ENCODE measurements around the gene NOS2.

Gene NOS2

DNA sequence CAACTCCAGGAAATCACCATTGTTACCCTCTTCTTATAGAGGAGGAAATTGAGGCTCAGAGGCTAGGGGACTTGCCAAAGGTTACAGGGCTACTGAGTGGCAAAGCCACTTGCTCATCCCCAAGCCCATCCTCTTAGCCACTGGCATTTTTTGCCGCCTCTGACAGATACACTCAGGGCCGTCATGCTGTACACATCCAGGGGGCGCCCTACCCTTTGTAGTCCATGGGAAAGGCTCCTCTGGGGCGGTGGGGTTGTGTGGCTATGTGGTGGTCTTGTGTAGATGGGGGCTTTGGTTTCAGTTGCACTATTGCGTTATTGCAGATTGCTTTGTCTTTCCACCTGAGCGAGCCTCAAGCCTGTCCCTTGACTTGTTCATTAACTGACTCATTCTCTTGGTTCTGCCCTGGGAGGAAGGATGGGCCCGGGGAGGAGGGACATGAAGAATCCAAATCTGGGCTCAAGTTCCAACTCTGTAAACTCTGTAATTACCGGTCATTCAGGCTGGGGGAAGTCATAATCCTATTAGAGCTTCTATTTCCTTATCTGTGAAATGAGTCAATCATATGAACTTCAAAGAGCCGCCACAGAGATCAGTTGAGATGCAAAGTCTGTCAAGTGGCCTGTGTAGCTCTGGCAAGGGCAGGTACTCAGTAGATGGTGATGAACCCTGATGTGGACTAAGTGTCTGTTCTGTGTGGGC is 2.8 kb downstream of the NOS2 start:
- no peak overlapping the region for H3K4me3 ChIP-seq (ENCODE audit: control insufficient read depth, low read depth, low read length)
- TF ChIP-seq, protein P1, sequence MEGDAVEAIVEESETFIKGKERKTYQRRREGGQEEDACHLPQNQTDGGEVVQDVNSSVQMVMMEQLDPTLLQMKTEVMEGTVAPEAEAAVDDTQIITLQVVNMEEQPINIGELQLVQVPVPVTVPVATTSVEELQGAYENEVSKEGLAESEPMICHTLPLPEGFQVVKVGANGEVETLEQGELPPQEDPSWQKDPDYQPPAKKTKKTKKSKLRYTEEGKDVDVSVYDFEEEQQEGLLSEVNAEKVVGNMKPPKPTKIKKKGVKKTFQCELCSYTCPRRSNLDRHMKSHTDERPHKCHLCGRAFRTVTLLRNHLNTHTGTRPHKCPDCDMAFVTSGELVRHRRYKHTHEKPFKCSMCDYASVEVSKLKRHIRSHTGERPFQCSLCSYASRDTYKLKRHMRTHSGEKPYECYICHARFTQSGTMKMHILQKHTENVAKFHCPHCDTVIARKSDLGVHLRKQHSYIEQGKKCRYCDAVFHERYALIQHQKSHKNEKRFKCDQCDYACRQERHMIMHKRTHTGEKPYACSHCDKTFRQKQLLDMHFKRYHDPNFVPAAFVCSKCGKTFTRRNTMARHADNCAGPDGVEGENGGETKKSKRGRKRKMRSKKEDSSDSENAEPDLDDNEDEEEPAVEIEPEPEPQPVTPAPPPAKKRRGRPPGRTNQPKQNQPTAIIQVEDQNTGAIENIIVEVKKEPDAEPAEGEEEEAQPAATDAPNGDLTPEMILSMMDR (conservative IDR thresholded peaks at IDR 0.05; ENCODE audit: control insufficient read depth, insufficient read depth, low read depth, low read length), result no peak
- no peak for DNase-seq (ENCODE audit: low read depth)

DNA sequence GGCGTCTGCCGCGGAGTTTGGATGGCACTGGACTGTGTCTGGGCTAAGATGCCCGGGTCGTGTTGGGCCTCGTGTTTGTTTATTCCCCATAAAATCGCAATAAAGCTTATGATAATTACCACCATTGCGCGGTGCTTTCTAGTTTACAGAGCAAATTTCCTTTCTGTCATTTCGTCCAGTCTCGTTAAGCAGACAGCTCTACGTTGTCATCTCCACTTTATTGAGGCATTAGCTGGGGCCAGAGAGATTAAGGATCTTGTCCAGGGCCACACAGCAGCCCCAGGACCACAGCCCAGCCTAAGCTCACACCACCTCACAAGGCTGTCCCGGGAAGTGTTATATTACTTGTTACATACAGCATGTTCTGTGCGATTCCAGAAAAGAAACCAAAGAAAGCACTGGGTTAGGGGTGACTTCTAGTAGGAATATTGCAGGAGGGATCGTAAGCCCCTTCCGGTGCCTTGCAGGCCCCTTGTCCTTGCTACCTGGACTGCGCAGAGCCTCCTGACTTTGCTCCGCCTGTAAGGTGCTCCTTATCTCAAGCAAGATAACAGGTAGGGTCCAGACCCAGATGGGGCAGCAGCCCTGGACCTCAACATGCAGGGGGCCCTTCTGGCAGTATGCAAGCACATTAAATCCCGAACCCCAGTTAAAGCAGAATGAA is 6.3 kb downstream of the NOS2 start:
- TF ChIP-seq, protein P1 (conservative IDR thresholded peaks at IDR 0.05; ENCODE audit: control insufficient read depth, insufficient read depth, low read depth, low read length), result no peak
- no peak overlapping the region for H3K4me3 ChIP-seq (ENCODE audit: control insufficient read depth, low read depth, low read length)
- DNase-seq (ENCODE audit: low read depth), result no peak

DNA sequence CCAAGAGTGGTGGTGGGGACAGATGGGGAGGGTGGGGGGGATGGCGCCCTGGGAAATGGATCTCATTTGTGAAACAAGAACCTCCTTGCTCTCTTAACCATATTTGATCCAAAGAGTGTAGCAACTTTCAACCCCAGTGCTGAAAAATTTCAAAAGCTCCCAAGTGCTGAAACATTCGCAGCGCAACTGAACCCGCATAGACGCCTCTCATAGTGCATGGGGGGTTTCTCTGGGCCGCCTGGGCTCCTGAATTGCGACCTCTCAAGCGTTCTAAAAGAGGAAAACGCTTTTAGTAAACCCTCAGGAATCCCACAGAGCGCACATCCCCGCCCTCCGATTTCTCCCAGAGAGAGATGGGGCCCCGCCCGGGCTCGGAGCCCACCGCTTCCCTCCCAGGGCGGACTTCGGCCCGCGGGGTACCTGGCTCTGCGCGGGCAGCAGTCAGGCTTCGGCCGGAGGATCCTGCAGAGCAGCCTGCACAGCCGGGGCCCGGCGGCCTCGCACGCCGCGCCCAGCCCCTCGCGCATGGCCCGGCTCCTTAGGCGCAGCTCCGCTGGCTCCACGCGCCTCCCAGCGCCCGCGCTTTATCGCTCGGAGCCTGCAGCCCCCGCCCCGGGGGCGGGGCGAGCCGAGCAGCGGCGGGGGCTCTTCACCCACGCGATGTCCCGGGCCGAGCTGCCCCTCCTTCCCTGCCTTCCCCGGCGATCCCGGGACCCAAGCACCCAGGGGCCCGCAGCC is 7.0 kb downstream of the NOS2 start:
- DNase-seq (ENCODE audit: low read depth), result peak; percentile 1
- TF ChIP-seq, protein P1 (conservative IDR thresholded peaks at IDR 0.05; ENCODE audit: control insufficient read depth, insufficient read depth, low read depth, low read length), result no peak
- H3K4me3 ChIP-seq (ENCODE audit: control insufficient read depth, low read depth, low read length), result no peak overlapping the region

DNA sequence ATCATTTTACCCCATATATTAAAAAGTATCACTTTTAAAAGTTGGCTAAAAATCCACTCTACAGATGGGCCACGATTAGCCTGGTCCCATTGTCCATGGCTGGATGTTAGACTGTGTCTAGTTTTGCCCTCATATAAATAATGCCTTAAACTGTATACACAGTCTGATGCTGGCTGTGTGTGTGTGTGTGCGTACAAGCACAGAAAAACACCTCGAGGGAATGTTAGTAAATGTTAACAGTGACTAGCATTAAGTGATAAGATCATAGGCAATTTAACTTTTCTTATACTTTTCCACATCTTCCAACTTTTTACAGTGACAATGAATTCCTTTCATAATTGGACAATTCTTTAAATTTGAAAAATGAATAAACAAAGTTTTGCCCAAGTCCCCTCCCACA is 8.2 kb downstream of the NOS2 start:
- DNase-seq (ENCODE audit: low read depth), result no peak
- TF ChIP-seq, protein P1 (conservative IDR thresholded peaks at IDR 0.05; ENCODE audit: control insufficient read depth, insufficient read depth, low read depth, low read length), result no peak
- no peak overlapping the region for H3K4me3 ChIP-seq (ENCODE audit: control insufficient read depth, low read depth, low read length)

DNA sequence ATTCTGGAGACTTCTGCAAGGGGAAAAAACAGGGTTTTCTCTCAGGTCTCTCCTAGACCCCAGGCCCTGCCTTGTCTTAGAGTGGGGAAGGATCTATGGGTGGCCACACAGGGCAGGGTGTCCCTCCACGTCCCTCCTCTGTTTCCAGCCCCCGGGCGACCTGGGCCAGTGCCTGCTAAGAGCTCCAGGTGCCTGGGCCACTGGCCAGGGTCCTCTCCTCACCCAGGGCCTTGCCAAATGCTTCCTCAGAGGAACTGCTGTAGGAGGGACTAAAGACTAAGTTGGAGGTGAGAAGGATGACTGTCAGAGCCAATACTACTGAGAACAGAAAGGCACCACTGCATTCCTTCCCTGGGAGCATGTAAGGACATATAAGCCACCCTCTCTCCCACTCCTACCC is 11.4 kb downstream of the NOS2 start:
- DNase-seq (ENCODE audit: low read depth), result no peak
- H3K4me3 ChIP-seq (ENCODE audit: control insufficient read depth, low read depth, low read length), result no peak overlapping the region
- TF ChIP-seq, protein P1 (conservative IDR thresholded peaks at IDR 0.05; ENCODE audit: control insufficient read depth, insufficient read depth, low read depth, low read length), result no peak

DNA sequence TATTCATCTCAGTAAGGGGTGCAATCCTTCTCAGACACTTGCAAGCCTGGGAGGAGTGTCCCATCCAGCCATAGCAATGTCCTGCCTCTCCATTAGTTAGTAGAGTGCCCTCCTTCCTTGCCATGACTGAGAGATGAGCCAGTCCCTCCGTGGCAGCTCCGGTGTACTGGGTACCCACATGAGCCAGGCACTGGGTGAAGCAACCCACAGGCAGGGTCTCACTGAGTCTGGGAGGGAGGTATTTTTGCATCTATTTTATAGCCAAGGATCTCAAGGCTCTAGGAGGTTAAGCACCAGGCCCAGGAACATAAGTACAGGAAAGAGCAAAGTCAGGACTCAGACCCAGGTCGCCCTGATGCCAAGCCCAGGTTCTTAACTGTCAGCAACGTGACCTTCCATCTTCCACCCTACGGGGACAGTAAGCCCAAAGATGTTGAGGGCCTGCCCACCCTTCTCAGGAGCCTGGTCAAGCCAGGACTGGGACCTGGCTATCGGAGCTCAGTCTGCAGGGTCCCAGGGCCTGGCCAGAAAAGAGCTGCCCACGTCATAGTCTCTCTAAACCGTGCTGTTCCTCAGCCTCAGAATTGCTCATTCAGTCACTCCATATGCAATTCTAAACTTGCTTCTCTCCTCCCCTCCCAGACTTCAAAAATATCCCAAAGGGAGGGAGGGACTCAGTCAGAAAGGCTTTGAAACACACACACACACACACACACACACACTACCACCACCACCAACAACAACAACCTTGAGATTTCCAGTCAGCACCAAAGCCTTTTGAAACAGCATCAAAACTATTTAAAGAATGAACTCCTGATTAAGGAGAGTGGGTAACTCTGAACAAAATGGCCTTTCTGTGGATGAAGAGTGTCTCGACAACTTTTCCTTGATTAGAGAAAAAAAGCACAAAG is 16.6 kb downstream of the NOS2 start:
- DNase-seq (ENCODE audit: low read depth), result no peak
- no peak overlapping the region for H3K4me3 ChIP-seq (ENCODE audit: control insufficient read depth, low read depth, low read length)
- TF ChIP-seq, protein P1 (conservative IDR thresholded peaks at IDR 0.05; ENCODE audit: control insufficient read depth, insufficient read depth, low read depth, low read length), result no peak

Measured in fibroblast of mammary gland (primary cell).